Vagina (tissue), 2 donors: Measurements from ENCODE around the gene CYP2B6. TPM values are rescaled to one million over a fixed set of nuclear protein-coding genes. Genes with fewer than 3 reads are reported as not detected.
"Not testable (repeated sequence)": the region's sequence is repeated elsewhere in the genome, so short reads cannot be mapped to it uniquely, and the experiment has no call there.

Experiments
- DNase-seq, 2 donors: peaks; one replicate each; pipeline ENCODE4 v3.0.0-alpha.2; 2017; ENCODE audit errors: extremely low spot score in 2 of 2
- H3K27ac ChIP-seq: fragments of 200-600 bp; sonication (generic); one replicate; pipeline ENCODE4 v1.5.1; 2019
- H3K27me3 ChIP-seq: fragments of 200-600 bp; sonication (generic); one replicate; pipeline ENCODE4 v1.5.1; 2019
- H3K36me3 ChIP-seq, 2 donors: fragments of 200-600 bp; sonication (generic); one replicate each; pipeline ENCODE4 v1.5.1; 2017 to 2019
- H3K4me1 ChIP-seq: fragments of 200-600 bp; sonication (generic); one replicate; pipeline ENCODE4 v1.5.1; 2019
- H3K4me3 ChIP-seq, 2 donors: fragments of 200-600 bp; sonication (generic); 1 replicate in 1 of 2; 2 replicates in 1 of 2; pipeline ENCODE4 v1.5.1; 2016 to 2019
- H3K9me3 ChIP-seq: fragments of 200-600 bp; sonication (generic); one replicate; pipeline ENCODE4 v1.5.1; 2019
- CTCF ChIP-seq, 3 experiments: fragments of 450-650 bp in 2 of 3; fragments of 200-600 bp in 1 of 3; sonication (generic) in 1 of 3; IDR thresholded peaks; one replicate each; pipeline ENCODE4 v1.5.1; 2017 to 2019; ENCODE audit warnings: antibody characterized with exemption in 3 of 3, mild to moderate bottlenecking in 2 of 3, moderate library complexity in 2 of 3
- POLR2A ChIP-seq, 2 donors: fragments of 450-650 bp; IDR thresholded peaks; one replicate each; pipeline ENCODE4 v1.6.1; 2017; ENCODE audit warnings: antibody characterized with exemption in 2 of 2, mild to moderate bottlenecking in 2 of 2, moderate library complexity in 2 of 2
- POLR2AphosphoS5 ChIP-seq, 2 donors: sonication (generic); formaldehyde crosslinking; IDR thresholded peaks; one replicate each; pipeline ENCODE4 v1.9.0; 2017; ENCODE audit warnings: antibody characterized with exemption in 2 of 2, mild to moderate bottlenecking in 2 of 2, low read depth in 1 of 2; ENCODE audit not compliant: insufficient read depth in 1 of 2
- intact Hi-C: fragments of 100-400 bp; cut with DNase I; formaldehyde crosslinking; loops from one replicate; pipeline ENCODE4 v1.15.1; 2023
- total RNA-seq: library from RNA; depleted of rRNA; stranded (reverse); fragments of >200 nt; gene quantifications from one replicate; pipeline ENCODE4 v1.2.3, GENCODE V29; 2016

Gene CYP2B6
- total RNA-seq, 1 donor from 2014 or later: not detected

- no peaks in the 10 kb centered on the region for H3K4me1 ChIP-seq
- H3K27ac ChIP-seq: no peak overlapping the region
- H3K27me3 ChIP-seq: peaks cover 4% of the 10 kb centered on the region
- no peaks in the 10 kb centered on the region for H3K36me3 ChIP-seq
- intact Hi-C loops: no loop called here
- no peak overlapping the region for H3K4me3 ChIP-seq
- no peaks in the 10 kb centered on the region for H3K9me3 ChIP-seq
- no peak for DNase-seq
- TF ChIP-seq POLR2A (IDR thresholded peaks at IDR 0.05) (no peak), POLR2AphosphoS5 (IDR thresholded peaks at IDR 0.05; ENCODE audit: insufficient read depth in 1 of 2, low read depth in 1 of 2) (no peak)
These were observed 14.9 kb upstream of the CYP2B6 start for GRCh38 chr19:40976134-40976533.

GRCh38 chr19:40976724-40977123 is 14.4 kb upstream of the CYP2B6 start:
- DNase-seq: no peak
- TF ChIP-seq CTCF (IDR thresholded peaks at IDR 0.05): no peak
- H3K36me3 ChIP-seq: no peaks in the 10 kb centered on the region
- no peaks in the 10 kb centered on the region for H3K9me3 ChIP-seq
- H3K4me1 ChIP-seq: no peaks in the 10 kb centered on the region
- no peak overlapping the region for H3K27ac ChIP-seq
- intact Hi-C loops: no loop called here
- peaks cover 4% of the 10 kb centered on the region for H3K27me3 ChIP-seq
- H3K4me3 ChIP-seq: no peak overlapping the region

GRCh38 chr19:40979759-40980158 is 11.3 kb upstream of the CYP2B6 start:
- H3K36me3 ChIP-seq, H3K4me1 ChIP-seq, H3K9me3 ChIP-seq, H3K27me3 ChIP-seq, intact Hi-C loops, DNase-seq, H3K4me3 ChIP-seq, H3K27ac ChIP-seq: not testable (repeated sequence)

GRCh38 chr19:40980743-40981442 is 10.2 kb upstream of the CYP2B6 start:
- intact Hi-C loops, H3K4me1 ChIP-seq, H3K9me3 ChIP-seq, H3K27ac ChIP-seq, H3K27me3 ChIP-seq, H3K36me3 ChIP-seq, DNase-seq, H3K4me3 ChIP-seq: not testable (repeated sequence)

GRCh38 chr19:40981591-40981990 is 9.5 kb upstream of the CYP2B6 start:
- intact Hi-C loops: no loop called here
- Histone ChIP-seq H3K27ac (no peak overlapping the region), H3K9me3 (no peaks in the 10 kb centered on the region), H3K4me1 (no peaks in the 10 kb centered on the region), H3K4me3 (no peak overlapping the region), H3K36me3 (no peaks in the 10 kb centered on the region), H3K27me3 (peaks cover 4% of the 10 kb centered on the region)
- TF ChIP-seq POLR2A (IDR thresholded peaks at IDR 0.05): no peak
- no peak for TF ChIP-seq POLR2AphosphoS5 (IDR thresholded peaks at IDR 0.05; ENCODE audit: insufficient read depth in 1 of 2, low read depth in 1 of 2)
- no peak for TF ChIP-seq CTCF (IDR thresholded peaks at IDR 0.05)
- no peak for DNase-seq

- Histone ChIP-seq H3K27me3 (peaks cover 4% of the 10 kb centered on the region), H3K27ac (no peak overlapping the region), H3K9me3 (no peaks in the 10 kb centered on the region), H3K4me1 (no peaks in the 10 kb centered on the region), H3K4me3 (no peak overlapping the region), H3K36me3 (no peaks in the 10 kb centered on the region)
- intact Hi-C loops: no loop called here
- TF ChIP-seq POLR2A (IDR thresholded peaks at IDR 0.05): no peak
- no peak for TF ChIP-seq CTCF (IDR thresholded peaks at IDR 0.05)
- TF ChIP-seq POLR2AphosphoS5 (IDR thresholded peaks at IDR 0.05; ENCODE audit: insufficient read depth in 1 of 2, low read depth in 1 of 2): no peak
- no peak for DNase-seq
These were observed 8.4 kb upstream of the CYP2B6 start for GRCh38 chr19:40982594-40983101.
